Liver (tissue), 9 donors: Measurements from ENCODE around the gene NTM. TPM values are rescaled to one million over a fixed set of nuclear protein-coding genes. Genes with fewer than 3 reads are reported as not detected.
A peak's percentile ranks its signal among the peaks of the same experiment; 100 is the strongest.

Experiments used
- DNase-seq: peaks from one replicate; pipeline ENCODE4 v3.0.0-alpha.2; 2017; ENCODE audit warnings: low spot score
- H3K27ac ChIP-seq, 2 donors: one replicate each; pipeline ENCODE4 v1.7.0; 2013; ENCODE audit warnings: inconsistent platforms in 2 of 2, low read length in 2 of 2, control low read depth in 1 of 2, low read depth in 1 of 2, mild to moderate bottlenecking in 1 of 2
- H3K27me3 ChIP-seq, 4 donors: one replicate each; pipeline versions ENCODE4 v1.6.1 to v1.7.0; 2013; ENCODE audit warnings: low read length in 3 of 4, inconsistent platforms in 1 of 4, mild to moderate bottlenecking in 1 of 4, moderate library complexity in 1 of 4; ENCODE audit not compliant: control insufficient read depth in 4 of 4, insufficient read depth in 4 of 4
- H3K36me3 ChIP-seq, 4 donors: one replicate each; pipeline versions ENCODE4 v1.6.1 to v1.7.0; 2013; ENCODE audit warnings: low read length in 3 of 4, mild to moderate bottlenecking in 3 of 4, low read depth in 1 of 4, moderate library complexity in 1 of 4; ENCODE audit not compliant: control insufficient read depth in 4 of 4, insufficient read depth in 3 of 4
- H3K4me1 ChIP-seq, 4 donors: one replicate each; pipeline versions ENCODE4 v1.6.1 to v1.7.0; 2013; ENCODE audit warnings: low read length in 3 of 4, mild to moderate bottlenecking in 3 of 4, moderate library complexity in 1 of 4; ENCODE audit not compliant: control insufficient read depth in 4 of 4, insufficient read depth in 4 of 4
- H3K4me3 ChIP-seq, 3 donors: one replicate each; pipeline versions ENCODE4 v1.6.1 to v1.7.0; 2013; ENCODE audit warnings: low read length in 3 of 3, control low read depth in 1 of 3, low read depth in 1 of 3, mild to moderate bottlenecking in 1 of 3
- H3K9ac ChIP-seq, 2 donors: one replicate each; pipeline ENCODE4 v1.7.0; 2013; ENCODE audit warnings: low read length in 2 of 2, mild to moderate bottlenecking in 2 of 2, moderate library complexity in 2 of 2, control low read depth in 1 of 2, low read depth in 1 of 2
- H3K9me3 ChIP-seq, 4 donors: one replicate each; pipeline versions ENCODE4 v1.6.1 to v1.7.0; 2013; ENCODE audit warnings: low read length in 3 of 4; ENCODE audit not compliant: control insufficient read depth in 4 of 4
- EGR1 ChIP-seq, 2 donors: IDR thresholded peaks; 2 replicates each; pipeline ENCODE4 v1.6.1; 2016 to 2018; ENCODE audit warnings: antibody characterized with exemption in 2 of 2, low read depth in 2 of 2
- FOXA1 ChIP-seq: IDR thresholded peaks from 2 replicates; pipeline ENCODE4 v1.6.1; 2016; ENCODE audit warnings: antibody characterized with exemption
- FOXA2 ChIP-seq: IDR thresholded peaks from 2 replicates; pipeline ENCODE4 v1.6.1; 2016; ENCODE audit warnings: antibody characterized with exemption
- GABPA ChIP-seq, 2 donors: IDR thresholded peaks in 1 of 2; conservative IDR thresholded peaks in 1 of 2; 2 replicates each; pipeline ENCODE4 v1.6.1; 2016; ENCODE audit warnings: antibody characterized with exemption in 2 of 2, mild to moderate bottlenecking in 1 of 2, moderate library complexity in 1 of 2
- HNF4A ChIP-seq, 2 donors: conservative IDR thresholded peaks; 2 replicates each; pipeline ENCODE4 v1.6.1; 2016; ENCODE audit warnings: antibody characterized with exemption in 2 of 2, mild to moderate bottlenecking in 2 of 2
- HNF4G ChIP-seq: IDR thresholded peaks from 2 replicates; pipeline ENCODE4 v1.6.1; 2016; ENCODE audit warnings: antibody characterized with exemption
- JUND ChIP-seq, 2 donors: IDR thresholded peaks; 2 replicates each; pipeline ENCODE4 v1.6.1; 2016; ENCODE audit warnings: antibody characterized with exemption in 2 of 2
- NR2F2 ChIP-seq: IDR thresholded peaks from 2 replicates; pipeline ENCODE4 v1.6.1; 2016; ENCODE audit warnings: antibody characterized with exemption
- RXRA ChIP-seq, 2 donors: IDR thresholded peaks; 2 replicates each; pipeline ENCODE4 v1.6.1; 2017 to 2018; ENCODE audit warnings: antibody characterized with exemption in 2 of 2, mild to moderate bottlenecking in 1 of 2
- SP1 ChIP-seq: IDR thresholded peaks from 2 replicates; pipeline ENCODE4 v1.6.1; 2018; ENCODE audit warnings: antibody characterized with exemption, mild to moderate bottlenecking
- TAF1 ChIP-seq: conservative IDR thresholded peaks from 2 replicates; pipeline ENCODE4 v1.6.1; 2016; ENCODE audit warnings: antibody characterized with exemption, mild to moderate bottlenecking
- YY1 ChIP-seq: IDR thresholded peaks from 2 replicates; pipeline ENCODE4 v1.6.1; 2016; ENCODE audit warnings: antibody characterized with exemption, mild to moderate bottlenecking
- WGBS: extraction: QIAGEN DNeasy Blood & Tissue Kit; methylation state at CpG from one replicate; pipeline ENCODE4 v1.1.7; 2013; 5-methylcytosine and 5-hydroxymethylcytosine counted together
- polyA plus RNA-seq, 2 donors: library from polyadenylated mRNA; stranded (reverse) in 1 of 2; unstranded in 1 of 2; fragments of 200-250 nt in 1 of 2; fragments of >200 nt in 1 of 2; fragmentation: Nextera tagmentation in 1 of 2; extraction: Ambion mirVana in 1 of 2; gene quantifications; one replicate each; pipeline versions ENCODE4 v1.2.1 to v1.2.3, GENCODE V29; 2013 to 2015
- total RNA-seq, 2 donors: library from RNA; depleted of rRNA; stranded (reverse); fragments of >200 nt; gene quantifications; one replicate each; pipeline ENCODE4 v1.2.3, GENCODE V29; 2014
- TF ChIP-seq, protein P1 (sequence below): IDR thresholded peaks from 2 replicates; pipeline ENCODE4 v1.6.1; 2016; ENCODE audit warnings: antibody characterized with exemption
- TF ChIP-seq, protein P2 (sequence below): IDR thresholded peaks from 2 replicates; pipeline ENCODE4 v1.6.1; 2016; ENCODE audit warnings: antibody characterized with exemption
- TF ChIP-seq, protein P3 (sequence below): IDR thresholded peaks from 2 replicates; pipeline ENCODE4 v1.6.1; 2016; ENCODE audit warnings: antibody characterized with exemption
- TF ChIP-seq, protein P4 (sequence below): fragments of 150-350 bp; IDR thresholded peaks from 2 replicates; pipeline ENCODE4 v1.5.1; 2017; ENCODE audit warnings: improper control_type of control experiment, low read depth, low read length; ENCODE audit not compliant: missing input control
- TF ChIP-seq, protein P5 (sequence below): IDR thresholded peaks from 2 replicates; pipeline ENCODE4 v1.6.1; 2016; ENCODE audit warnings: antibody characterized with exemption, mild to moderate bottlenecking
- donor health status: healthy.
- donor health status: healthy.
- donor health status: healthy.
- donor health status: healthy.
- donor health status: healthy.

Gene NTM
- total and polyA plus RNA-seq, 4 donors = 0.08 to 1.1 (median 0.08) TPM; not detected in 1

DNA sequence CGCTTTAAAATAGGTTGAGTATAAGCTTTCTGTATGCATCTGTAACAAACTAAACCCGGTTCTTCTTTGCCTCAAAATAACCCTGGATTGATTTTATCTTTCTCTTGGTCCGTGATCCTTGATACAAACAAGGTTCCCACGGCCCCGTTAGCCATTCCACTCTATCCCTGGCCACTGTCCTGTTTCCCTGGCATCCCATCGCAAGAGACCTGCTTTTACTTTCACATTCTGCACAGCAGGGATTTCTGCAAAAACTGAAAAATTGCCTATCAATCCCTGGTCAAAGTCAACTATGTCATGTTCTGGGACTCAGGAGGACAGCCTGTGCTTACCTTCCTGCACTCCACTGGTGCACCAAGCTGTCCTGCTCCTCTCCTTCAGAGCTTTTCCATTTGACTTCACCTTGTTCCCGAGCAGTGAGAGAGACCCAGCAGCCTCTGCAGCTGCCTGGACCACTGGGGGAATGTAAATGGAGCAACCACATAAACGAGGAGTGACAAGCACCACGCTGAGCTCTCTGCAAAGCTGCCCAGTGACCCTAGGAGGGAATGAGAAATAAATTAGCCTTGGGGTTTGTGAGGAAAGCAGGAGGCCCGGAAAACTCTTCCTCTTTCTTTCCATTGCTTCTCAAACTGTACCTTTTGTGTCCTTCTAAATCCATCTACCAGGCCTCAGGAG lies 175.9 kb downstream of the NTM start:
- TF ChIP-seq, protein P1, sequence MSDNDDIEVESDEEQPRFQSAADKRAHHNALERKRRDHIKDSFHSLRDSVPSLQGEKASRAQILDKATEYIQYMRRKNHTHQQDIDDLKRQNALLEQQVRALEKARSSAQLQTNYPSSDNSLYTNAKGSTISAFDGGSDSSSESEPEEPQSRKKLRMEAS = no peak
- TF ChIP-seq FOXA2 = no peak
- TF ChIP-seq, protein P2, sequence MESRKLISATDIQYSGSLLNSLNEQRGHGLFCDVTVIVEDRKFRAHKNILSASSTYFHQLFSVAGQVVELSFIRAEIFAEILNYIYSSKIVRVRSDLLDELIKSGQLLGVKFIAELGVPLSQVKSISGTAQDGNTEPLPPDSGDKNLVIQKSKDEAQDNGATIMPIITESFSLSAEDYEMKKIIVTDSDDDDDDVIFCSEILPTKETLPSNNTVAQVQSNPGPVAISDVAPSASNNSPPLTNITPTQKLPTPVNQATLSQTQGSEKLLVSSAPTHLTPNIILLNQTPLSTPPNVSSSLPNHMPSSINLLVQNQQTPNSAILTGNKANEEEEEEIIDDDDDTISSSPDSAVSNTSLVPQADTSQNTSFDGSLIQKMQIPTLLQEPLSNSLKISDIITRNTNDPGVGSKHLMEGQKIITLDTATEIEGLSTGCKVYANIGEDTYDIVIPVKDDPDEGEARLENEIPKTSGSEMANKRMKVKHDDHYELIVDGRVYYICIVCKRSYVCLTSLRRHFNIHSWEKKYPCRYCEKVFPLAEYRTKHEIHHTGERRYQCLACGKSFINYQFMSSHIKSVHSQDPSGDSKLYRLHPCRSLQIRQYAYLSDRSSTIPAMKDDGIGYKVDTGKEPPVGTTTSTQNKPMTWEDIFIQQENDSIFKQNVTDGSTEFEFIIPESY = no peak
- TF ChIP-seq TAF1 = no peak
- TF ChIP-seq, protein P3, sequence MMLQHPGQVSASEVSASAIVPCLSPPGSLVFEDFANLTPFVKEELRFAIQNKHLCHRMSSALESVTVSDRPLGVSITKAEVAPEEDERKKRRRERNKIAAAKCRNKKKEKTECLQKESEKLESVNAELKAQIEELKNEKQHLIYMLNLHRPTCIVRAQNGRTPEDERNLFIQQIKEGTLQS = no peak
- TF ChIP-seq FOXA1 = no peak
- no peak for TF ChIP-seq HNF4G
- TF ChIP-seq HNF4A (conservative IDR thresholded peaks at IDR 0.05) = no peak
- TF ChIP-seq NR2F2 = no peak
- no peak for TF ChIP-seq JUND (IDR thresholded peaks at IDR 0.05)
- no peak for TF ChIP-seq EGR1 (IDR thresholded peaks at IDR 0.05; ENCODE audit: low read depth in 2 of 2)
- TF ChIP-seq, protein P4, sequence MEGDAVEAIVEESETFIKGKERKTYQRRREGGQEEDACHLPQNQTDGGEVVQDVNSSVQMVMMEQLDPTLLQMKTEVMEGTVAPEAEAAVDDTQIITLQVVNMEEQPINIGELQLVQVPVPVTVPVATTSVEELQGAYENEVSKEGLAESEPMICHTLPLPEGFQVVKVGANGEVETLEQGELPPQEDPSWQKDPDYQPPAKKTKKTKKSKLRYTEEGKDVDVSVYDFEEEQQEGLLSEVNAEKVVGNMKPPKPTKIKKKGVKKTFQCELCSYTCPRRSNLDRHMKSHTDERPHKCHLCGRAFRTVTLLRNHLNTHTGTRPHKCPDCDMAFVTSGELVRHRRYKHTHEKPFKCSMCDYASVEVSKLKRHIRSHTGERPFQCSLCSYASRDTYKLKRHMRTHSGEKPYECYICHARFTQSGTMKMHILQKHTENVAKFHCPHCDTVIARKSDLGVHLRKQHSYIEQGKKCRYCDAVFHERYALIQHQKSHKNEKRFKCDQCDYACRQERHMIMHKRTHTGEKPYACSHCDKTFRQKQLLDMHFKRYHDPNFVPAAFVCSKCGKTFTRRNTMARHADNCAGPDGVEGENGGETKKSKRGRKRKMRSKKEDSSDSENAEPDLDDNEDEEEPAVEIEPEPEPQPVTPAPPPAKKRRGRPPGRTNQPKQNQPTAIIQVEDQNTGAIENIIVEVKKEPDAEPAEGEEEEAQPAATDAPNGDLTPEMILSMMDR = no peak
- TF ChIP-seq YY1 = no peak
- no peak for TF ChIP-seq RXRA (IDR thresholded peaks at IDR 0.05)
- no peak for TF ChIP-seq SP1
- no peak for TF ChIP-seq GABPA (IDR thresholded peaks at IDR 0.05 in 1 of 2, conservative IDR thresholded peaks at IDR 0.05 in 1 of 2)
- TF ChIP-seq, protein P5, sequence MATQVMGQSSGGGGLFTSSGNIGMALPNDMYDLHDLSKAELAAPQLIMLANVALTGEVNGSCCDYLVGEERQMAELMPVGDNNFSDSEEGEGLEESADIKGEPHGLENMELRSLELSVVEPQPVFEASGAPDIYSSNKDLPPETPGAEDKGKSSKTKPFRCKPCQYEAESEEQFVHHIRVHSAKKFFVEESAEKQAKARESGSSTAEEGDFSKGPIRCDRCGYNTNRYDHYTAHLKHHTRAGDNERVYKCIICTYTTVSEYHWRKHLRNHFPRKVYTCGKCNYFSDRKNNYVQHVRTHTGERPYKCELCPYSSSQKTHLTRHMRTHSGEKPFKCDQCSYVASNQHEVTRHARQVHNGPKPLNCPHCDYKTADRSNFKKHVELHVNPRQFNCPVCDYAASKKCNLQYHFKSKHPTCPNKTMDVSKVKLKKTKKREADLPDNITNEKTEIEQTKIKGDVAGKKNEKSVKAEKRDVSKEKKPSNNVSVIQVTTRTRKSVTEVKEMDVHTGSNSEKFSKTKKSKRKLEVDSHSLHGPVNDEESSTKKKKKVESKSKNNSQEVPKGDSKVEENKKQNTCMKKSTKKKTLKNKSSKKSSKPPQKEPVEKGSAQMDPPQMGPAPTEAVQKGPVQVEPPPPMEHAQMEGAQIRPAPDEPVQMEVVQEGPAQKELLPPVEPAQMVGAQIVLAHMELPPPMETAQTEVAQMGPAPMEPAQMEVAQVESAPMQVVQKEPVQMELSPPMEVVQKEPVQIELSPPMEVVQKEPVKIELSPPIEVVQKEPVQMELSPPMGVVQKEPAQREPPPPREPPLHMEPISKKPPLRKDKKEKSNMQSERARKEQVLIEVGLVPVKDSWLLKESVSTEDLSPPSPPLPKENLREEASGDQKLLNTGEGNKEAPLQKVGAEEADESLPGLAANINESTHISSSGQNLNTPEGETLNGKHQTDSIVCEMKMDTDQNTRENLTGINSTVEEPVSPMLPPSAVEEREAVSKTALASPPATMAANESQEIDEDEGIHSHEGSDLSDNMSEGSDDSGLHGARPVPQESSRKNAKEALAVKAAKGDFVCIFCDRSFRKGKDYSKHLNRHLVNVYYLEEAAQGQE = no peak
- Histone ChIP-seq H3K9me3 (peaks cover 0 to 3% (median 1%) of the 10 kb centered on the region in 4 donors), H3K27me3 (peaks cover 0 to 10% (median 3%) of the 10 kb centered on the region in 4 donors), H3K4me3 (peak overlapping the region in 2 of 3 donors; percentile 1 to 29), H3K27ac (no peak overlapping the region), H3K36me3 (no peaks in the 10 kb centered on the region), H3K9ac (no peak overlapping the region), H3K4me1 (peaks cover 0 to 7% (median 0%) of the 10 kb centered on the region in 4 donors)
- DNase-seq = no peak
- WGBS = 33% methylated on average over 10 of the region's 10 CpGs
